Measurements from ENCODE around the gene CMYA5. TPM values are rescaled to one million over a fixed set of nuclear protein-coding genes. Genes with fewer than 3 reads are reported as not detected.
"Not testable (repeated sequence)": the region's sequence is repeated elsewhere in the genome, so short reads cannot be mapped to it uniquely, and the experiment has no call there.

The CMYA5 gene
- total and polyA plus RNA-seq, 9 of the 15 experiments (the other 6 are each of a cell fraction or from before 2014, with no cell fraction given): 0.18 to 1.1 (median 0.32) TPM

DNA sequence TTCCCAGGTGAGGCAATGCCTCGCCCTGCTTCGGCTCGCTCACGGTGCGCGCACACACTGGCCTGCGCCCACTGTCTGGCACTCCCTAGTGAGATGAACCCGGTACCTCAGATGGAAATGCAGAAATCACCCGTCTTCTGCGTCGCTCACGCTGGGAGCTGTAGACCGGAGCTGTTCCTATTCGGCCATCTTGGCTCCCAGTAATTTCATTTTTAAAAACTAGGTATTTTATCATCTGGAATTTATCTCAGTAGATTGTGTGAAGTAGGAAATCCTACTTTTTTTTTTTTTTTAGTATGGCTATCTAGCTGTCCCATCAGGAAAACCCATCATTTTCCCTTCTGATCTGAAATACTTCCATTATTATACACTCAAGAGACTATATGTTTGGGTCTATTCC lies 95.1 kb downstream of the CMYA5 start:
- CTCF ChIA-PET (ENCODE audit: low intra/inter-chr PET ratio); H3K36me3 ChIP-seq (ENCODE audit: control insufficient read depth, insufficient read depth, low read length); intact Hi-C loops (cut with micrococcal nuclease); H3K9me1 ChIP-seq (ENCODE audit: control insufficient read depth, insufficient read depth, low read length); H3K79me2 ChIP-seq (ENCODE audit: control insufficient read depth, insufficient read depth, low read length); FAIRE-seq; H3K9me3 ChIP-seq (replicated peaks; ENCODE audit: control insufficient read depth, insufficient read depth, low read depth, low read length); H3K27me3 ChIP-seq (ENCODE audit: control insufficient read depth in 2 of 2, insufficient read depth in 2 of 2, low read length in 2 of 2); DNase-seq (ENCODE audit: extremely low read depth in 1 of 4, low spot score in 3 of 4); ATAC-seq; H4K20me1 ChIP-seq (replicated peaks; ENCODE audit: control insufficient read depth, insufficient read depth, low read length); in situ Hi-C loops (cut with MboI): not testable (repeated sequence)
- Histone ChIP-seq H3K4me1 (replicated peaks in 1 of 2; ENCODE audit: control insufficient read depth in 2 of 2, insufficient read depth in 2 of 2, low read length in 2 of 2) (peaks cover 5 to 14% of the 10 kb centered on the region in 2 experiments; a peak in 3 of 5 replicates), H2AFZ (ENCODE audit: low read depth, low read length) (peak overlapping the region; percentile 79), H3K9ac (ENCODE audit: insufficient read depth in 1 of 2, low read depth in 2 of 2, low read length in 2 of 2) (peak overlapping the region; percentile 34 to 52; a peak in 3 of 4 replicates), H3K4me3 (peak overlapping the region; percentile 9; the same call in 1 of the 2 replicates), H3K4me2 (ENCODE audit: insufficient read depth, low read length) (peak overlapping the region; percentile 53; the same call in 1 of the 2 replicates), H3K27ac (ENCODE audit: extremely low read depth, low read depth, low read length) (peak overlapping the region; percentile 50; the same call in 2 of the 3 replicates)
- POLR2A ChIA-PET: interaction anchor here (0.7 kb wide), 1 partner anchor 9 kb away, joined by 4 read pairs; no protein-coding TSS in a partner anchor
- peak; percentile 59; the same call in 1 of the 2 replicates for TF ChIP-seq POLR2A (conservative IDR thresholded peaks at IDR 0.05)
- peak; percentile 48 for TF ChIP-seq SUPT5H (IDR thresholded peaks at IDR 0.05)
- peak; percentile 36; the same call in 1 of the 2 replicates for TF ChIP-seq RBFOX2 (IDR thresholded peaks at IDR 0.05; ENCODE audit: low read depth, low read length)
- 0 out of 4 replicates have a peak, but pooled peaks of 1 of the 2 experiments have one; percentile 35 for TF ChIP-seq NRF1 (conservative IDR thresholded peaks at IDR 0.05 in 1 of 2, IDR thresholded peaks at IDR 0.05 in 1 of 2)
- 0 out of 2 replicates have a peak, but pooled peaks have one; percentile 36 for TF ChIP-seq POLR2G (IDR thresholded peaks at IDR 0.05; ENCODE audit: low read depth, low read length)
- TF ChIP-seq NFRKB (IDR thresholded peaks at IDR 0.05; ENCODE audit: low read depth): 0 out of 2 replicates have a peak, but pooled peaks have one; percentile 67
- TF ChIP-seq TAF7 (tag; IDR thresholded peaks at IDR 0.05): 0 out of 2 replicates have a peak, but pooled peaks have one; percentile 35
- BruUV-seq (replicated peaks): TSS peak; percentile 85
- 25% methylated on average over 11 of the region's 14 CpGs for WGBS (ENCODE audit: insufficient coverage, low coverage, missing lambda C conversion rate)

Measured in K562 (cell line).